Thymus (tissue), 11 donors: ENCODE measurements around the gene CRACDL. TPM values are rescaled to one million over a fixed set of nuclear protein-coding genes. Genes with fewer than 3 reads are reported as not detected.

Experiments
- DNase-seq, 9 donors: peaks; one replicate each; pipeline ENCODE4 v3.0.0-alpha.2; 2013; ENCODE audit warnings: low spot score in 9 of 9, low read depth in 6 of 9, missing footprints in 1 of 9
- H3K27ac ChIP-seq, 2 donors: one replicate each; pipeline ENCODE4 v1.5.1; 2013; ENCODE audit warnings: control low read depth in 1 of 2, low read depth in 1 of 2, low read length in 1 of 2, mild to moderate bottlenecking in 1 of 2, moderate library complexity in 1 of 2
- H3K27me3 ChIP-seq, 2 donors: one replicate each; pipeline ENCODE4 v1.5.1; 2013; ENCODE audit warnings: low read length in 1 of 2; ENCODE audit not compliant: control insufficient read depth in 2 of 2, insufficient read depth in 1 of 2
- H3K36me3 ChIP-seq, 2 donors: one replicate each; pipeline ENCODE4 v1.5.1; 2013; ENCODE audit warnings: low read length in 1 of 2, mild to moderate bottlenecking in 1 of 2, moderate library complexity in 1 of 2; ENCODE audit not compliant: control insufficient read depth in 2 of 2, insufficient read depth in 2 of 2
- H3K4me1 ChIP-seq, 2 donors: one replicate each; pipeline ENCODE4 v1.5.1; 2013; ENCODE audit warnings: low read length in 2 of 2; ENCODE audit not compliant: control insufficient read depth in 2 of 2, insufficient read depth in 2 of 2
- H3K4me3 ChIP-seq, 2 donors: one replicate each; pipeline ENCODE4 v1.5.1; 2013; ENCODE audit warnings: low read length in 2 of 2, control low read depth in 1 of 2, mild to moderate bottlenecking in 1 of 2
- H3K9me3 ChIP-seq, 2 donors: one replicate each; pipeline ENCODE4 v1.5.1; 2013; ENCODE audit warnings: low read length in 1 of 2, mild to moderate bottlenecking in 1 of 2; ENCODE audit not compliant: control insufficient read depth in 2 of 2, insufficient read depth in 1 of 2
- WGBS: extraction: QIAGEN DNeasy Blood & Tissue Kit; methylation state at CpG from one replicate; pipeline ENCODE4 v1.1.7; 2013; 5-methylcytosine and 5-hydroxymethylcytosine counted together
- polyA plus RNA-seq: library from polyadenylated mRNA; stranded (reverse); fragments of 200-250 nt; gene quantifications from one replicate; pipeline ENCODE4 v1.2.3, GENCODE V29; 2013
- total RNA-seq: library from RNA; stranded (reverse); fragments of 120-200 nt; gene quantifications from one replicate; pipeline ENCODE4 v1.2.4, GENCODE V29; 2013
- donor health status: healthy.

The CRACDL gene
- total and polyA plus RNA-seq, 2 donors, result 1.9 to 3.6 TPM

GRCh38 chr2:98917031-98917471 lies 19.0 kb downstream of the CRACDL start:
- H3K27me3 ChIP-seq, result peaks cover 0 to 19% of the 10 kb centered on the region in 2 donors
- no peak for DNase-seq
- no peak overlapping the region for H3K27ac ChIP-seq
- H3K4me1 ChIP-seq, result peaks cover 0 to 3% of the 10 kb centered on the region in 2 donors
- no peaks in the 10 kb centered on the region for H3K36me3 ChIP-seq
- no peak overlapping the region for H3K4me3 ChIP-seq
- H3K9me3 ChIP-seq, result peaks cover 0 to 3% of the 10 kb centered on the region in 2 donors
- 91% methylated on average over 4 of the region's 4 CpGs for WGBS

GRCh38 chr2:98915751-98916358 lies 20.2 kb downstream of the CRACDL start:
- H3K27me3 ChIP-seq, result peaks cover 0 to 19% of the 10 kb centered on the region in 2 donors
- no peak overlapping the region for H3K4me3 ChIP-seq
- peaks cover 2 to 3% of the 10 kb centered on the region in 2 donors for H3K9me3 ChIP-seq
- 96% methylated on average over 9 of the region's 9 CpGs for WGBS
- H3K36me3 ChIP-seq, result no peaks in the 10 kb centered on the region
- H3K27ac ChIP-seq, result no peak overlapping the region
- DNase-seq, result no peak
- peaks cover 0 to 3% of the 10 kb centered on the region in 2 donors for H3K4me1 ChIP-seq

GRCh38 chr2:98914713-98915580 lies 21.1 kb downstream of the CRACDL start:
- WGBS, result 94% methylated on average over 10 of the region's 10 CpGs
- H3K36me3 ChIP-seq, result no peaks in the 10 kb centered on the region
- H3K4me1 ChIP-seq, result peaks cover 0 to 3% of the 10 kb centered on the region in 2 donors
- H3K4me3 ChIP-seq, result no peak overlapping the region
- peaks cover 2 to 3% of the 10 kb centered on the region in 2 donors for H3K9me3 ChIP-seq
- H3K27ac ChIP-seq, result no peak overlapping the region
- DNase-seq, result no peak
- peaks cover 0 to 20% of the 10 kb centered on the region in 2 donors for H3K27me3 ChIP-seq

- Histone ChIP-seq H3K27me3 (peaks cover 0 to 28% of the 10 kb centered on the region in 2 donors), H3K4me1 (peaks cover 0 to 7% of the 10 kb centered on the region in 2 donors), H3K36me3 (no peaks in the 10 kb centered on the region), H3K27ac (no peak overlapping the region), H3K9me3 (peaks cover 2 to 3% of the 10 kb centered on the region in 2 donors), H3K4me3 (no peak overlapping the region)
- WGBS, result 95% methylated on average over 12 of the region's 12 CpGs
- no peak for DNase-seq
These were observed 21.9 kb downstream of the CRACDL start for GRCh38 chr2:98913916-98914712.

GRCh38 chr2:98912957-98913915 lies 22.8 kb downstream of the CRACDL start:
- Histone ChIP-seq H3K36me3 (no peaks in the 10 kb centered on the region), H3K4me3 (no peak overlapping the region), H3K27me3 (peaks cover 0 to 33% of the 10 kb centered on the region in 2 donors), H3K27ac (no peak overlapping the region), H3K9me3 (peaks cover 2 to 3% of the 10 kb centered on the region in 2 donors), H3K4me1 (peaks cover 0 to 10% of the 10 kb centered on the region in 2 donors)
- no peak for DNase-seq
- WGBS, result 57% methylated on average over 11 of the region's 11 CpGs

- Histone ChIP-seq H3K27me3 (peaks cover 0 to 39% of the 10 kb centered on the region in 2 donors), H3K4me1 (peaks cover 0 to 10% of the 10 kb centered on the region in 2 donors), H3K4me3 (no peak overlapping the region), H3K36me3 (no peaks in the 10 kb centered on the region), H3K9me3 (peaks cover 2 to 3% of the 10 kb centered on the region in 2 donors), H3K27ac (no peak overlapping the region)
- no peak for DNase-seq
- 87% methylated on average over 18 of the region's 18 CpGs for WGBS
These were observed 23.7 kb downstream of the CRACDL start for GRCh38 chr2:98912221-98912851.

- WGBS, result 56% methylated on average over 17 of the region's 17 CpGs
- H3K4me3 ChIP-seq, result no peak overlapping the region
- H3K36me3 ChIP-seq, result no peaks in the 10 kb centered on the region
- DNase-seq, result no peak
- H3K4me1 ChIP-seq, result peaks cover 0 to 10% of the 10 kb centered on the region in 2 donors
- H3K27me3 ChIP-seq, result peaks cover 0 to 40% of the 10 kb centered on the region in 2 donors
- peaks cover 2 to 3% of the 10 kb centered on the region in 2 donors for H3K9me3 ChIP-seq
- H3K27ac ChIP-seq, result no peak overlapping the region
These were observed 24.5 kb downstream of the CRACDL start for GRCh38 chr2:98911376-98912154.
